K562 (cell line): ENCODE measurements around the gene NEB. TPM values are rescaled to one million over a fixed set of nuclear protein-coding genes. Genes with fewer than 3 reads are reported as not detected.

Experiments used
- BHLHE40 ChIP-seq: IDR thresholded peaks from 2 replicates; pipeline ENCODE4 v1.6.1; 2011; ENCODE audit warnings: low read length, improper control_type of control experiment
- C11orf30 ChIP-seq: fragments of 450-650 bp; IDR thresholded peaks from 2 replicates; pipeline ENCODE4 v1.6.1; 2016; ENCODE audit warnings: low read depth, mild to moderate bottlenecking
- GABPA ChIP-seq: fragments of 200-800 bp; sonication (Bioruptor generic); conservative IDR thresholded peaks from 2 replicates; pipeline ENCODE4 v1.6.1; 2016; ENCODE audit warnings: low read depth, missing genetic modification characterization, missing compliant biosample characterization
- MAFG ChIP-seq: fragments of 450-650 bp; conservative IDR thresholded peaks from 2 replicates; pipeline ENCODE4 v1.6.1; 2016; ENCODE audit warnings: missing genetic modification characterization, missing compliant biosample characterization
- REST ChIP-seq, 2 experiments: fragments of 450-650 bp; formaldehyde crosslinking in 1 of 2; IDR thresholded peaks; 2 replicates each; pipeline versions ENCODE4 v1.4.0 to v1.6.1; 2014 to 2020; ENCODE audit warnings: mild to moderate bottlenecking in 2 of 2, borderline replicate concordance in 1 of 2, low read depth in 1 of 2
- polyA plus RNA-seq, 8 experiments: library from polyadenylated mRNA; depleted of rRNA in 4 of 8; stranded (reverse) in 5 of 8; unstranded in 3 of 8; fragments of >200 nt; fragmentation: Nextera tagmentation in 2 of 8; fragmentation: Illumina TruSeq in 1 of 8; extraction: Ambion mirVana in 2 of 8; extraction: Trizol in 1 of 8; gene quantifications; 2 replicates each; pipeline versions ENCODE4 v1.2.1 to v1.2.3, GENCODE V29; 2011 to 2014; ENCODE audit warnings: inconsistent platforms in 1 of 8, missing spikeins in 1 of 8
- total RNA-seq, 7 experiments: library from RNA; depleted of rRNA in 6 of 7; stranded (reverse); fragments of >200 nt in 6 of 7; fragmentation: Illumina TruSeq in 2 of 7; extraction: Trizol in 2 of 7; gene quantifications; 2 replicates each; pipeline versions ENCODE4 v1.2.1 to v1.2.3, GENCODE V29; 2011 to 2021; ENCODE audit warnings: low replicate concordance in 1 of 7

NEB gene
- total and polyA plus RNA-seq, 9 of the 15 experiments (the other 6 are each of a cell fraction or from before 2014, with no cell fraction given) = 1.7 to 3.8 (median 2.9) TPM

DNA sequence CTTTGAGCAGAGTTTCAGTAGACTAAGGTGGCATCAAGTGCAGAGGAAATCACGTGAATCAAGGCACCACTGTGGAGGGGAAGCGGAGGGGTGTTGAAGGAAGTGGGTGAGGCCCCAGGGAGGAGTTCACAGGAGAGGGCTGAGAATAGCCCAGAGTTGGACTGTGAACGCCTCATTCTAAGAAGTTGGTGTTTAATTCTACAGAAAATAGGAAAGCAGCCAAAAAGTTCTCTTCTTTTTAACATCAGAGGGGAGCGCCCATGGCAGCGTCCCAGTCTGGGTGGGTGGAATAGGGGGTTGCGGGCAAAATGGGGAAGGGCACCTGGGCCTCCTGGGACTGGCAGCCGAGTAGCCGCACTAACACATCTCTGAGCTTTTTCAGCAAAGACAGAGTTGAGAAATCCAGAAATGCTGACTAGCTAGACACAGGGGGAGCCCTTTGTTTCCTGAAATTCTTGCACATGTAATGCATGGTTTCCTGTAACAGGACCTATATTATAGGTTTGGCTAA lies 97.0 kb downstream of the NEB start (continued):
- TF ChIP-seq C11orf30 = peak; percentile 47; the same call in 1 of the 2 replicates
- 0 out of 2 replicates have a peak, but pooled peaks have one; percentile 29 for TF ChIP-seq GABPA (tag)
- no peak for TF ChIP-seq BHLHE40
- TF ChIP-seq MAFG = peak; percentile 37
- TF ChIP-seq REST (IDR thresholded peaks at IDR 0.05; ENCODE audit: borderline replicate concordance) = peak; percentile 21; the same call in 1 of the 2 replicates
- TF ChIP-seq REST (CRISPR knock-in tag; IDR thresholded peaks at IDR 0.05; ENCODE audit: low read depth) = no peak
